SK-N-SH (cell line): Measurements from ENCODE around the gene SNRPF. TPM values are rescaled to one million over a fixed set of nuclear protein-coding genes. Genes with fewer than 3 reads are reported as not detected.

Experiments
- CTCF ChIA-PET: fragments of 300-600, 350-600 bp; formaldehyde crosslinking; extraction: SDS; loops from one replicate; lab custom pipeline; 2021; lab: Yijun Ruan, JAX
- POLR2A ChIA-PET: fragments of 350-600 bp; sonication (Branson Sonifier 250); formaldehyde crosslinking; extraction: SDS; loops from one replicate; lab custom pipeline; 2020; ENCODE audit warnings: antibody characterized with exemption, inconsistent platforms; lab: Yijun Ruan, JAX
- DNase-seq: peaks from one replicate; pipeline ENCODE4 v3.0.0; 2012
- H2AFZ ChIP-seq: fragments of 200-600 bp; sonication (generic); 2 replicates; pipeline ENCODE4 v1.8.1; 2016; ENCODE audit warnings: antibody characterized with exemption, mild to moderate bottlenecking, low read depth
- H3F3A ChIP-seq: fragments of 200-600 bp; sonication (generic); replicated peaks from 2 replicates; pipeline ENCODE3; 2016; ENCODE audit warnings: antibody characterized with exemption, mild to moderate bottlenecking; ENCODE audit not compliant: insufficient read depth
- H3K27ac ChIP-seq, 2 experiments: fragments of 200-500 bp in 1 of 2; fragments of 200-600 bp in 1 of 2; sonication (Bioruptor generic) in 1 of 2; sonication (generic), shearing (Covaris generic) in 1 of 2; 2 replicates each; pipeline versions ENCODE4 v1.5.1 to v1.6.1; 2014 to 2016; ENCODE audit warnings: low read depth in 2 of 2, inconsistent platforms in 1 of 2, low read length in 1 of 2, mild to moderate bottlenecking in 1 of 2, mixed read lengths in 1 of 2
- H3K27me3 ChIP-seq: fragments of 200-600 bp; sonication (generic), shearing (Covaris generic); 2 replicates; pipeline ENCODE4 v1.6.1; 2016; ENCODE audit warnings: mixed run types; ENCODE audit not compliant: insufficient read depth
- H3K36me3 ChIP-seq, 2 experiments: fragments of 200-500 bp in 1 of 2; fragments of 200-600 bp in 1 of 2; sonication (Bioruptor generic) in 1 of 2; sonication (generic) in 1 of 2; replicated peaks in 1 of 2; 2 replicates each; pipeline versions ENCODE3 to v1.5.1; 2014 to 2016; ENCODE audit warnings: low read length in 1 of 2, mild to moderate bottlenecking in 1 of 2; ENCODE audit not compliant: insufficient read depth in 2 of 2, control insufficient read depth in 1 of 2
- H3K4me1 ChIP-seq, 2 experiments: fragments of 200-500 bp in 1 of 2; fragments of 200-600 bp in 1 of 2; sonication (Bioruptor generic) in 1 of 2; sonication (generic), shearing (Covaris generic) in 1 of 2; 2 replicates each; pipeline versions ENCODE4 v1.5.1 to v1.6.1; 2014 to 2016; ENCODE audit warnings: low read depth in 1 of 2, low read length in 1 of 2, mixed run types in 1 of 2; ENCODE audit not compliant: insufficient read depth in 2 of 2, control insufficient read depth in 1 of 2
- H3K4me2 ChIP-seq: fragments of 200-600 bp; sonication (generic), shearing (Covaris generic); 2 replicates; pipeline ENCODE4 v1.6.1; 2017; ENCODE audit warnings: mixed run types
- H3K4me3 ChIP-seq, 2 experiments: fragments of 200-500 bp in 1 of 2; fragments of 200-600 bp in 1 of 2; sonication (Bioruptor generic) in 1 of 2; sonication (generic), shearing (Covaris generic) in 1 of 2; 2 replicates each; pipeline versions ENCODE4 v1.5.1 to v1.8.1; 2014 to 2016; ENCODE audit warnings: low read depth in 2 of 2, inconsistent platforms in 1 of 2, low read length in 1 of 2, mild to moderate bottlenecking in 1 of 2, mixed read lengths in 1 of 2, moderate library complexity in 1 of 2
- H3K79me2 ChIP-seq: fragments of 200-600 bp; sonication (generic); 2 replicates; pipeline ENCODE4 v1.8.1; 2017; ENCODE audit warnings: mild to moderate bottlenecking; ENCODE audit not compliant: insufficient read depth
- H3K9ac ChIP-seq: fragments of 200-600 bp; sonication (generic); 2 replicates; pipeline ENCODE4 v1.6.1; 2017; ENCODE audit warnings: mixed run types
- H3K9me2 ChIP-seq: fragments of 200-600 bp; sonication (generic); 2 replicates; pipeline ENCODE4 v1.6.1; 2017; ENCODE audit warnings: mixed run types
- H3K9me3 ChIP-seq: fragments of 200-600 bp; sonication (generic); 2 replicates; pipeline ENCODE4 v1.6.1; 2017; ENCODE audit warnings: mixed run types, mild to moderate bottlenecking, moderate library complexity
- H4K20me1 ChIP-seq: fragments of 200-600 bp; sonication (generic); 2 replicates; pipeline ENCODE4 v1.6.1; 2017; ENCODE audit warnings: mild to moderate bottlenecking, mixed run types; ENCODE audit not compliant: insufficient read depth
- ELF1 ChIP-seq: IDR thresholded peaks from 2 replicates; pipeline ENCODE4 v1.4.0; 2012
- JUND ChIP-seq: IDR thresholded peaks from 2 replicates; pipeline ENCODE4 v1.4.0; 2012
- NFIC ChIP-seq: IDR thresholded peaks from 2 replicates; pipeline ENCODE4 v1.4.0; 2012; ENCODE audit warnings: borderline replicate concordance
- WGBS: methylation state at CpG from one replicate; pipeline ENCODE4 v1.1.6; 2017; ENCODE audit warnings: low lambda C conversion rate; 5-methylcytosine and 5-hydroxymethylcytosine counted together
- polyA plus RNA-seq, 3 experiments: library from polyadenylated mRNA; depleted of rRNA; stranded (reverse); fragments of >200 nt; gene quantifications; 2 replicates each; pipeline ENCODE4 v1.2.3, GENCODE V29; 2012

The SNRPF gene
- polyA plus RNA-seq, 1 of the 3 experiments (the other 2 are of a cell fraction) = 62.5 TPM

DNA sequence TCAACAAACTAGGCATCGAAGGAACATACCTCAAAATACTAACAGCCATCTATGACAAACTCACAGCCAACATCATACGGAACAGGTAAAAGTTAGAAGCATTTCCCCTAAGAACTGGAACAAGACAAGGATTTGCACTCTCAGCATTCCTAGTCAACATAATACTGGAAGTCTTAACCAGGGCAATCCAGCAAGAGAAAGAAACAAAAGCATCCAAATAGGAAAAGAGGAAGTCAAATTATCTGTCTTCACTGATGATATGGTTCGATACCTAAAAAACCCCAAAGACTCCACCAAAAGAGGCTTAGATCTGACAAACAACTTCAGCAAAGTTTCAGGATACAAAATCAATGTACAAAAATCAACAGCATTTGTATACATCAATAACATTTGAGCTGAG, 51.1 kb downstream of the SNRPF start:
- no peak overlapping the region for H3K9ac ChIP-seq
- H3K9me2 ChIP-seq = no peaks in the 10 kb centered on the region
- H4K20me1 ChIP-seq = no peaks in the 10 kb centered on the region
- DNase-seq = no peak
- no peaks in the 10 kb centered on the region for H3K79me2 ChIP-seq
- H3K27me3 ChIP-seq = 0 out of 2 replicates have a peak, but pooled peaks cover under 1% of the 10 kb centered on the region
- no peaks in the 10 kb centered on the region for H3K9me3 ChIP-seq
- no peak for TF ChIP-seq NFIC
- no peak for TF ChIP-seq JUND
- no peak for TF ChIP-seq ELF1
- no peaks in the 10 kb centered on the region for H3K36me3 ChIP-seq
- ChIA-PET CTCF (no interaction called here), POLR2A (no interaction called here)
- no peak overlapping the region for H3K27ac ChIP-seq
- H2AFZ ChIP-seq = no peak overlapping the region
- 70% methylated on average over 3 of the region's 3 CpGs for WGBS
- H3K4me3 ChIP-seq = no peak overlapping the region
- H3F3A ChIP-seq = no peaks in the 10 kb centered on the region
- no peak overlapping the region for H3K4me2 ChIP-seq
- H3K4me1 ChIP-seq = no peaks in the 10 kb centered on the region

Other genes with a start within 250 kb of the SNRPF start
- 0.08 and 0.11 TPM in 2 replicates for gene NTN4, start 68.2 kb upstream of the SNRPF start, polyA plus RNA-seq (2012; rRNA removed)
- not detected in 2 replicates for gene CCDC38, start 83.7 kb downstream of the SNRPF start, polyA plus RNA-seq (2012; rRNA removed)
- 0.07 and 0.10 TPM in 2 replicates for gene AMDHD1, start 84.4 kb downstream of the SNRPF start, polyA plus RNA-seq (2012; rRNA removed)
- 0.08 and 0.10 TPM in 2 replicates for gene HAL, start 137.4 kb downstream of the SNRPF start, polyA plus RNA-seq (2012; rRNA removed)
- gene LTA4H, start 176.6 kb downstream of the SNRPF start, polyA plus RNA-seq (2012; rRNA removed) = 55.9 and 71.5 TPM in 2 replicates